Stimulated activated CD8-positive, alpha-beta memory T cell treated with anti-CD3 and anti-CD28 coated beads, Interleukin-15, amount 100 ng/mL, for 1 hour (primary cell): ENCODE measurements around the gene HOXB3.

Source experiments
- DNase-seq: peaks from one replicate; pipeline ENCODE4 v3.0.0-alpha.2; 2020; ENCODE audit warnings: low read depth

HOXB3 gene

GRCh38 chr17:48569674-48570324, 20.2 kb downstream of the HOXB3 start:
- no peak for DNase-seq

GRCh38 chr17:48569240-48569582, 20.8 kb downstream of the HOXB3 start:
- no peak for DNase-seq

- DNase-seq: no peak
Observed at GRCh38 chr17:48568499-48569239, 21.4 kb downstream of the HOXB3 start.

GRCh38 chr17:48567646-48568354, 22.2 kb downstream of the HOXB3 start:
- DNase-seq: no peak

GRCh38 chr17:48567209-48567608, 22.8 kb downstream of the HOXB3 start:
- no peak for DNase-seq

- DNase-seq: no peak
Observed at GRCh38 chr17:48566717-48567116, 23.3 kb downstream of the HOXB3 start.

- no peak for DNase-seq
Observed at GRCh38 chr17:48565925-48566710, 23.9 kb downstream of the HOXB3 start.

GRCh38 chr17:48565022-48565554, 25.0 kb downstream of the HOXB3 start:
- no peak for DNase-seq

- no peak for DNase-seq
Observed at GRCh38 chr17:48564188-48565021, 25.6 kb downstream of the HOXB3 start.

GRCh38 chr17:48563867-48564187, 26.2 kb downstream of the HOXB3 start:
- no peak for DNase-seq

GRCh38 chr17:48563385-48563838, 26.6 kb downstream of the HOXB3 start:
- no peak for DNase-seq

- DNase-seq: no peak
Observed at GRCh38 chr17:48562934-48563333, 27.1 kb downstream of the HOXB3 start.

- no peak for DNase-seq
Observed at GRCh38 chr17:48561884-48562810, 27.9 kb downstream of the HOXB3 start.

GRCh38 chr17:48559840-48560817, 29.9 kb downstream of the HOXB3 start:
- DNase-seq: no peak

GRCh38 chr17:48559122-48559839, 30.8 kb downstream of the HOXB3 start:
- DNase-seq: no peak

- no peak for DNase-seq
Observed at GRCh38 chr17:48558831-48559121, 31.3 kb downstream of the HOXB3 start.

- DNase-seq: no peak
Observed at GRCh38 chr17:48558057-48558830, 31.8 kb downstream of the HOXB3 start.
